Measurements from ENCODE around the gene DLGAP1.

The DLGAP1 gene

DNA sequence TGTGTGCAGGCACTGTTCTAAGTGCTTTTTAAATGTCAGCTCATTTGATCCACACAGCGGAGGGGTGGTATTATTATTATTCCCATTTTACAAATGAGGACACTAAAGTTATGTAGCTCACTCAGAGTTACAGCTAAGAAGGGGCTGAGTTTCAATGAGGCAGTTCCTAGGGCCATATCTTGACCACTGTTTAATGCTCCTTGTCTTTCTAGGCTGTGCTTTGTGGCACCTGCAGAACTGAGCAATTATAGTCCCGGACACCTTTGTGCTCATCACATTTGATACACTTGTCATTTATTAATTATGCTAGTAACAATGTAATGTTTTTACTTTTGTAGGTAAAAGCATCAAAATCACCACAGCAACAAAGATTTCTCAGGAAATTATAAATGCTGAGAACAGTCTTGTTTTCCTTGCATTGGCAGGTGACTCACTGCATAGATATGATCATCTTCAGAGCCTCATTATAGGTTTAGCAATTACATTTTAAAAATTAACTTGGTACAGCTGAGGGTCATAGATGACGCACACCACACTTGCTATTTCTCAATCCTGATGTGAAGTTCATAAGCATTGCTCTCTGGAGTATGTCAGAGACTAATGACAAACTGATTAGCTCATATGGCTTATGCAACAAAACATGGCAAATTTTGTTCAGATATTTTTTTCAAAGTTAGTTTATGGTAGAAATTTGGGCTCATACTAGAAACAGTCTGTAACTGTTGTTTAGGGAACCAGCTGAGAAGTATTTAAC is 638.3 kb downstream of the DLGAP1 start:
- DNase-seq (ENCODE audit: low read depth), result peak; percentile 90

- no peak for DNase-seq (ENCODE audit: low read depth)
These were observed 639.1 kb downstream of the DLGAP1 start for GRCh38 chr18:3815991-3816390.

- no peak for DNase-seq (ENCODE audit: low read depth)
These were observed 640.3 kb downstream of the DLGAP1 start for GRCh38 chr18:3814816-3815215.

- DNase-seq (ENCODE audit: low read depth), result no peak
These were observed 644.8 kb downstream of the DLGAP1 start for GRCh38 chr18:3810296-3810695.

DNA sequence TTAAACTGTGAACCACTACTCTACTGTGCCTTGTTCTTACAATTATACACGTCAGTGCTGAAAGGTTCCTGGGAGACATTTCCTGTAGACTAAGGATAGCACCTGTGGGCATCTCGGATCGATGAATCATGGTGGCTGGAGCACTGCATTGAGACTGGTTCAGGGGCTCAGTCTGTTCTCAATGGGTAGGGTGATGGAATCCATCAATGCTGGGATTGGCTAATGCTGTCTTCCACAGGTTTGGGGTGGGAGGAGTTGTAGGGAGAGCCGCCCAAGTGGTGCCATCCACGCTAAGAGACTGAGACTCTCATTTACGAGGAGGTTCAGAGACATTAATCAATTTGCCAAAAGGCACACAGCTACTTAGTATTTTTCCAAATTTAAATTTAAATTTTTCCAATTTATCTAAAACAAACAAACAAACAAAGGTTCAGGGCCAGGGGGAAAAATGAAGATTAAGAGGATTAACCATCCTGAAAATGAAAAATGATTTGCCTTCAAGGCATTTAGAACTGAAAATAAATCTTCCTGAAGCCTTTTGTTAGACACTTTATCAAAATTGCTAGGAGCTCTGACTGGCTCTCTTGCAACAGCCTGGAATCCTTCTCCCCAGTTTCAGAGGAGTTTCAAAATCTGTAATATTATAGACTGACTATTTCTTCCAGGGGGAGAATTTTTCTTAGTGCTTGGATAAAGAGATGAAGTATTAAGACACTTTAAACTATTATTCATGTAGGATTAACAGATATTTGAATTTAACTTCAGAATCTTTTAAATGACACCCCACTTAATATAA is 645.9 kb downstream of the DLGAP1 start:
- no peak for DNase-seq (ENCODE audit: low read depth)

- DNase-seq (ENCODE audit: low read depth), result no peak
These were observed 648.5 kb downstream of the DLGAP1 start for GRCh38 chr18:3806656-3807055.

GRCh38 chr18:3804336-3804735 is 650.8 kb downstream of the DLGAP1 start:
- DNase-seq (ENCODE audit: low read depth), result no peak

- DNase-seq (ENCODE audit: low read depth), result no peak
These were observed 651.8 kb downstream of the DLGAP1 start for GRCh38 chr18:3803350-3803749.

GRCh38 chr18:3799515-3799914 is 655.6 kb downstream of the DLGAP1 start:
- no peak for DNase-seq (ENCODE audit: low read depth)

GRCh38 chr18:3798032-3798431 is 657.1 kb downstream of the DLGAP1 start:
- no peak for DNase-seq (ENCODE audit: low read depth)

GRCh38 chr18:3796434-3796833 is 658.7 kb downstream of the DLGAP1 start:
- DNase-seq (ENCODE audit: low read depth), result no peak

GRCh38 chr18:3794537-3795348 is 660.4 kb downstream of the DLGAP1 start:
- DNase-seq (ENCODE audit: low read depth), result no peak

- DNase-seq (ENCODE audit: low read depth), result no peak
These were observed 661.6 kb downstream of the DLGAP1 start for GRCh38 chr18:3793545-3793944.

DNA sequence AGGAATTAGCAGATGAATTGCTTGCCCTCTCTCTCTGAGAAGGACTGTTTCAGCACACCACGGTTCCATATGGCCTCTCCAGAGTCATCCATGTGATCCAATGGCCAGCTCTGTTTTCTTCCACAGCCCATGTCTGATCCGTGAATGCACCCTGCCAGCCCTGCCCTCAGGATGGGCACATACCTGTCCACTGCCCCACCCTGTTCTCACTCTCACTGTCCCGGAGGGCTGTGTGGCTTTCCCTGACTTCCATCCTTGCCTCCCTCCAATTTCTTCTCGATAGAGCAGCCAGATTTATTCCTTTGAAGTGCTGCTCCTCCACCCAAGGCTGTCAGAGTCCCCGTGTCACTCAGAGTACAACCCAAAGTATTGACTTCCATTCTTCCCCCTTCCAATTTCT is 662.0 kb downstream of the DLGAP1 start:
- no peak for DNase-seq (ENCODE audit: low read depth)

DNA sequence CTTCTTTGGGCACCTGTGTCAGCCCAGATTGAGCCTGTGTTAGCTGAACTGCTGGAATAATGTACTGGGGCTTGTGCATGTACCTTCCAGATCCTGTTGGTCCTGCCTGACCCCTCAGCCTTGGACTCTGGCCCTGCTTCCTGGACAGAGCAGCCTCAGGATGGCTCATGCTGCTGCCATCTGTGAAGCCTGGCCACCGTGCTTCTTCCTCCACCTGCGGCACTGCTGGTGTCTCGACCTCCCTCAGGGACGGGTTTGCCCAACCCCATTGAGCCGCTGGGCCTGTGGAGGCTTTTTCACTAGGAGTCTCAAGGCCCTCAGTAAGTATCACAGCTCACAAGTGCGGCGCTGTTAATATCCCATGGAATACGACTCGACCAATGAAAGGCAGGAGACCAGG is 662.4 kb downstream of the DLGAP1 start:
- no peak for DNase-seq (ENCODE audit: low read depth)

GRCh38 chr18:3791238-3791637 is 663.9 kb downstream of the DLGAP1 start:
- no peak for DNase-seq (ENCODE audit: low read depth)

GRCh38 chr18:3790703-3791102 is 664.4 kb downstream of the DLGAP1 start:
- no peak for DNase-seq (ENCODE audit: low read depth)

GRCh38 chr18:3789525-3789924 is 665.6 kb downstream of the DLGAP1 start:
- DNase-seq (ENCODE audit: low read depth), result no peak

GRCh38 chr18:3784949-3785348 is 670.2 kb downstream of the DLGAP1 start:
- DNase-seq (ENCODE audit: low read depth), result no peak

- no peak for DNase-seq (ENCODE audit: low read depth)
These were observed 672.2 kb downstream of the DLGAP1 start for GRCh38 chr18:3782901-3783300.

- no peak for DNase-seq (ENCODE audit: low read depth)
These were observed 677.4 kb downstream of the DLGAP1 start for GRCh38 chr18:3777719-3778118.

- DNase-seq (ENCODE audit: low read depth), result no peak
These were observed 678.0 kb downstream of the DLGAP1 start for GRCh38 chr18:3777122-3777521.

- DNase-seq (ENCODE audit: low read depth), result no peak
These were observed 679.1 kb downstream of the DLGAP1 start for GRCh38 chr18:3775996-3776395.

Measured in GM04504 (cell line).